Loucy (cell line): ENCODE data around the gene MRPS12.

Experiments used
- EZH2phosphoT487 ChIP-seq: fragments of 200-600 bp; IDR thresholded peaks from 2 replicates; pipeline ENCODE4 v1.6.1; 2018; ENCODE audit warnings: antibody characterized with exemption, mild to moderate bottlenecking, moderate library complexity, borderline replicate concordance
- TF ChIP-seq, protein P1 (sequence below): fragments of 200-600 bp; sonication (generic); conservative IDR thresholded peaks from 2 replicates; pipeline ENCODE4 v1.5.1; 2014; ENCODE audit warnings: mild to moderate bottlenecking, antibody characterized with exemption, low read length

DNA sequence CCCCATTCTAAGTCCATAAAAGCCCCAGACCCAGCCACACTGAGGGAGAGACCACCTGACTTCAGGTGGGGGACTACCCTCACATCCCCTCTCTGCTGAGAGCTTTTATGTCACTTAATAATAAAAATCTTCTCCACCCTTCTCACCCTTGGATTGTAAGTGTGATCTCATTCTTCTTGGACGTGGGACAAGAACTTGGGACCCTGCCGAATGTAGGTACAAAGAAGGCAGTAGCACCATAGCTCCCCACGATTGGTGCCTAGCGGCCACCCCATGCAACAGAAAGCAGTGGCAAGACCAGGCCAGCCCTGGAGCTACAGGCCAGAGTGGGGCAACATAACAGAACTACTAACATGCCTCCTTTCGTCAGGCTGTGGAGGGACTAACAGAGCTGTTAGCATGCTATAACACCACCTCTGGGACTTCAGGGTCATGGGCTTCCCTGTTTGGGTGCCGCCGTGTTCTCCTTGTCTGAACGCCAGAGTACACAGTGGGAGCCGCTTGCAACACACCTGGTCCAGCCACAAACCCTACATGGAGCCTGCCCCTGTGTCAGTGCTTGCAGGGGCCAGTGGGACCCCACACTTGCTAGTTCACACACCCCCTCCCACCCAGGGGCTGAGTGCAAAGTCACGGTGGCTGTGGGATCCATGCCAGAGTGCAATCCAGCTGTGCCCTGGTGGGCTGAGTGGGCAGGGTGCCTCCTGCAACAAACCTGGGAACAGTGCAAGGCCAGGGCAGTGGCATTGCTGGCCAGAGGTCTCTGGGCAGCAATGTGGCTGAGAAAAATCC, 50.0 kb downstream of the MRPS12 start:
- TF ChIP-seq, protein P1, sequence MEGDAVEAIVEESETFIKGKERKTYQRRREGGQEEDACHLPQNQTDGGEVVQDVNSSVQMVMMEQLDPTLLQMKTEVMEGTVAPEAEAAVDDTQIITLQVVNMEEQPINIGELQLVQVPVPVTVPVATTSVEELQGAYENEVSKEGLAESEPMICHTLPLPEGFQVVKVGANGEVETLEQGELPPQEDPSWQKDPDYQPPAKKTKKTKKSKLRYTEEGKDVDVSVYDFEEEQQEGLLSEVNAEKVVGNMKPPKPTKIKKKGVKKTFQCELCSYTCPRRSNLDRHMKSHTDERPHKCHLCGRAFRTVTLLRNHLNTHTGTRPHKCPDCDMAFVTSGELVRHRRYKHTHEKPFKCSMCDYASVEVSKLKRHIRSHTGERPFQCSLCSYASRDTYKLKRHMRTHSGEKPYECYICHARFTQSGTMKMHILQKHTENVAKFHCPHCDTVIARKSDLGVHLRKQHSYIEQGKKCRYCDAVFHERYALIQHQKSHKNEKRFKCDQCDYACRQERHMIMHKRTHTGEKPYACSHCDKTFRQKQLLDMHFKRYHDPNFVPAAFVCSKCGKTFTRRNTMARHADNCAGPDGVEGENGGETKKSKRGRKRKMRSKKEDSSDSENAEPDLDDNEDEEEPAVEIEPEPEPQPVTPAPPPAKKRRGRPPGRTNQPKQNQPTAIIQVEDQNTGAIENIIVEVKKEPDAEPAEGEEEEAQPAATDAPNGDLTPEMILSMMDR, result no peak
- no peak for TF ChIP-seq EZH2phosphoT487
